NAMALWA (cell line): ENCODE measurements around the gene PHF21A.
"Not testable (repeated sequence)": the region's sequence is repeated elsewhere in the genome, so short reads cannot be mapped to it uniquely, and the experiment has no call there.

Experiments
- DNase-seq: peaks from one replicate; pipeline ENCODE4 v3.0.0-alpha.2; 2015; ENCODE audit warnings: low spot score

Gene PHF21A

GRCh38 chr11:45983471-45983845, 137.8 kb downstream of the PHF21A start:
- DNase-seq = no peak

GRCh38 chr11:45982656-45983470, 138.4 kb downstream of the PHF21A start:
- no peak for DNase-seq

GRCh38 chr11:45981826-45982225, 139.4 kb downstream of the PHF21A start:
- not testable (repeated sequence) for DNase-seq

- DNase-seq = no peak
Observed at GRCh38 chr11:45974806-45975205, 146.4 kb downstream of the PHF21A start.

GRCh38 chr11:45973601-45974000, 147.7 kb downstream of the PHF21A start:
- DNase-seq = no peak

- DNase-seq = no peak
Observed at GRCh38 chr11:45968901-45969300, 152.4 kb downstream of the PHF21A start.

GRCh38 chr11:45967506-45967905, 153.7 kb downstream of the PHF21A start:
- no peak for DNase-seq

- DNase-seq = peak; percentile 85
Observed at GRCh38 chr11:45964911-45965389, 156.3 kb downstream of the PHF21A start.

- no peak for DNase-seq
Observed at GRCh38 chr11:45961751-45962240, 159.5 kb downstream of the PHF21A start.

GRCh38 chr11:45960387-45961095, 160.7 kb downstream of the PHF21A start:
- DNase-seq = no peak

GRCh38 chr11:45959851-45960250, 161.4 kb downstream of the PHF21A start:
- DNase-seq = no peak

- DNase-seq = no peak
Observed at GRCh38 chr11:45949992-45950407, 171.3 kb downstream of the PHF21A start.

- no peak for DNase-seq
Observed at GRCh38 chr11:45948356-45948755, 172.9 kb downstream of the PHF21A start.

GRCh38 chr11:45947885-45948284, 173.4 kb downstream of the PHF21A start:
- no peak for DNase-seq

- DNase-seq = no peak
Observed at GRCh38 chr11:45945397-45945999, 175.8 kb downstream of the PHF21A start.

- no peak for DNase-seq
Observed at GRCh38 chr11:45942381-45942780, 178.9 kb downstream of the PHF21A start.

- no peak for DNase-seq
Observed at GRCh38 chr11:45941285-45941684, 180.0 kb downstream of the PHF21A start.

GRCh38 chr11:45939836-45940235, 181.4 kb downstream of the PHF21A start:
- DNase-seq = no peak

GRCh38 chr11:45937916-45938315, 183.3 kb downstream of the PHF21A start:
- DNase-seq = no peak

- DNase-seq = no peak
Observed at GRCh38 chr11:45936511-45937054, 184.7 kb downstream of the PHF21A start.

- no peak for DNase-seq
Observed at GRCh38 chr11:45935349-45936064, 185.7 kb downstream of the PHF21A start.
